ACC112 (cell line): ENCODE data around the gene PHC3.

Source experiments
- H2AFZ ChIP-seq: fragments of 200-600 bp; sonication (generic); one replicate; pipeline ENCODE4 v1.6.0; 2017; ENCODE audit warnings: antibody characterized with exemption, low read length; ENCODE audit not compliant: unreplicated experiment
- H3K27ac ChIP-seq: fragments of 200-600 bp; sonication (generic); 2 replicates; pipeline ENCODE4 v1.5.1; 2014; ENCODE audit warnings: low read depth, mild to moderate bottlenecking, antibody characterized with exemption, low read length, moderate library complexity
- H3K27me3 ChIP-seq: fragments of 200-600 bp; sonication (generic); 2 replicates; pipeline ENCODE4 v1.6.1; 2014; ENCODE audit warnings: mild to moderate bottlenecking, antibody characterized with exemption, low read length, moderate library complexity, mixed read lengths; ENCODE audit not compliant: insufficient read depth
- H3K36me3 ChIP-seq: fragments of 200-600 bp; sonication (generic); 2 replicates; pipeline ENCODE4 v1.6.1; 2016; ENCODE audit warnings: mild to moderate bottlenecking, antibody characterized with exemption, low read length, moderate library complexity, mixed read lengths; ENCODE audit not compliant: insufficient read depth
- H3K4me1 ChIP-seq: fragments of 200-600 bp; sonication (generic); one replicate; pipeline ENCODE4 v1.6.1; 2016; ENCODE audit warnings: low read length, mixed read lengths; ENCODE audit not compliant: insufficient read depth, unreplicated experiment, control insufficient read depth
- H3K4me3 ChIP-seq: fragments of 200-600 bp; sonication (generic); 2 replicates; pipeline ENCODE4 v1.5.1; 2014; ENCODE audit warnings: mild to moderate bottlenecking, low read depth, low read length
- H3K79me2 ChIP-seq: fragments of 200-600 bp; sonication (generic); one replicate; pipeline ENCODE4 v1.6.0; 2016; ENCODE audit warnings: low read length; ENCODE audit not compliant: control insufficient read depth, unreplicated experiment, insufficient read depth

The PHC3 gene

DNA sequence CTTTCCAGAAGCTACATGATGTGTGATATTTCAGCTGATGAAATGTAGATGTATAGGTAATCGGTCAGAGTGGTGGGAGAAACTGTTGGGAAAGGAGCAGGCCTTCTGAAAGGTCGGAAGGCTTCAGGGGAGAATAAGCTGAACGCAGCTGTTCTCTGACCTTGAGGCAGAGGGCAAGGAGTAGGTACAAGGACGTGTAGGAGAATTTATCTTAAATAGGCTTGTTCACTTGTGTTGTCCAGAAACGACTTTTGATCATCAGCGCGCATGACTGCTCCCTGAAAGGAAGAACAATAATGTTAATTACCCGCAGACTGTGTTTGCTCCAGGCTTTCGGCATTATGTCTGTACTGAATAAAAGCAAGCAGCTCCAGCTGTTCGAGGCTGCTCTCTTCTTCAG is 104.2 kb downstream of the PHC3 start:
- Histone ChIP-seq H3K36me3 (0 out of 2 replicates have a peak, but pooled peaks cover 6% of the 10 kb centered on the region), H3K79me2 (no peaks in the 10 kb centered on the region), H3K4me3 (no peak overlapping the region), H3K27me3 (no peaks in the 10 kb centered on the region), H2AFZ (no peak overlapping the region), H3K4me1 (no peaks in the 10 kb centered on the region), H3K27ac (no peak overlapping the region)

GRCh38 chr3:170076715-170077238 is 104.8 kb downstream of the PHC3 start:
- Histone ChIP-seq H3K4me1 (no peaks in the 10 kb centered on the region), H2AFZ (no peak overlapping the region)

DNA sequence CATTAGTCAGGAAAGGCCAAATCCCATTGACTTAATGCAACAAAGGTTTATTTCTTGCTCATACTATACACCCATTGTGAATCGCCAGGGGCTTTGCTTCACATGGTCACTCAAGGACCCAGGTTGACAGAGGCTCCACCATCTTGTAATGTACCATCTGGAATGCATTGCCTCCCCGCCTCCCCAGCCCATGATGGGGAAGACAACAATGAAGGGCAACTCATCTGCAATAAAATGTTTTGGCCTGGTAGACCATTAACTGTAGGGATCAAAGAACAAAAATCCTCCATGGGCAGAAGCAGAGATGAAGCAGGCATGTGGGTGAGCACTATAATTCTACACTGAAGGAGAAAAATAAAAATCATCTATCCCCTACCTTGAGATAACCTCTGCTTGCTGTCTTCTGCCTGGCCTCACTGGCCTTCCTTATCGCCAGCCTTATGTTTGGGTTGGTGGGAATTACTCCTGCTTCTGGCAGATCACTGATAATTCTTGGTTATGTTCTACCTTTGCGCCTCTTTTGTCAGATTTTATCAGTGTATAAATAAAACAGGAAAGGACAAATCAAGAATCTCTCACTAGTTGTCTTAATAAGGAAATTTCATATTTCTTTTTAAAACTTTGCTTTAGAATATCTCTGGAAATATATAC is 106.0 kb downstream of the PHC3 start:
- H3K27ac ChIP-seq = no peak overlapping the region
- H3K36me3 ChIP-seq = no peaks in the 10 kb centered on the region
- no peak overlapping the region for H3K4me3 ChIP-seq
- no peaks in the 10 kb centered on the region for H3K27me3 ChIP-seq
- no peaks in the 10 kb centered on the region for H3K79me2 ChIP-seq
- no peak overlapping the region for H2AFZ ChIP-seq
- H3K4me1 ChIP-seq = no peaks in the 10 kb centered on the region

More at GRCh38 chr3:170076715-170077238, 104.8 kb downstream of the PHC3 start:
- H3K4me3 ChIP-seq = no peak overlapping the region
- 0 out of 2 replicates have a peak, but pooled peaks cover under 1% of the 10 kb centered on the region for H3K36me3 ChIP-seq
- H3K27ac ChIP-seq = no peak overlapping the region
- no peaks in the 10 kb centered on the region for H3K27me3 ChIP-seq
- no peaks in the 10 kb centered on the region for H3K79me2 ChIP-seq

DNA sequence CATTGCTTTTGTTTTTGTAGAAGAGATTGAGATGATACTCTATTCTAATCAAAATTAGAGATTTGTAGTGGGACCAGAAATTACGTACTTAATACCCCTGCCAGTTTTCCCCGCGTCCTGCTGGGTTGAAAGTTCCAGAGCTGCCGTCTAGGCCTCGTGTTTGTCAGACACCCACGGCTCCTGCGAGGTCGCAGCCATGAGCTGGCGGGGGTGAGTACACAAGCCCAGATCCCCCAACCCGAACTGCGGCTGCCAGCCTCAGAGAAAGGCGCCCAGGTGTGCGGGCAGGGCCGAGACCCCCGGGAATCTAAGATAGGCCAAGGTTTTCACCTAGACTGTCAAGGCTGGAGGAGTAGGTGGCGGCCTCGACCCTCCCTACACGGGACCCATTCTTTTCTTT is 117.4 kb downstream of the PHC3 start:
- H3K27me3 ChIP-seq = no peaks in the 10 kb centered on the region
- no peaks in the 10 kb centered on the region for H3K79me2 ChIP-seq
- H2AFZ ChIP-seq = no peak overlapping the region
- no peak overlapping the region for H3K27ac ChIP-seq
- no peak overlapping the region for H3K4me3 ChIP-seq
- no peaks in the 10 kb centered on the region for H3K36me3 ChIP-seq
- no peaks in the 10 kb centered on the region for H3K4me1 ChIP-seq

GRCh38 chr3:170063691-170064090 is 117.8 kb downstream of the PHC3 start:
- Histone ChIP-seq H3K36me3 (no peaks in the 10 kb centered on the region), H3K27me3 (no peaks in the 10 kb centered on the region), H3K4me3 (no peak overlapping the region), H3K27ac (no peak overlapping the region), H3K79me2 (no peaks in the 10 kb centered on the region), H3K4me1 (no peaks in the 10 kb centered on the region), H2AFZ (no peak overlapping the region)

DNA sequence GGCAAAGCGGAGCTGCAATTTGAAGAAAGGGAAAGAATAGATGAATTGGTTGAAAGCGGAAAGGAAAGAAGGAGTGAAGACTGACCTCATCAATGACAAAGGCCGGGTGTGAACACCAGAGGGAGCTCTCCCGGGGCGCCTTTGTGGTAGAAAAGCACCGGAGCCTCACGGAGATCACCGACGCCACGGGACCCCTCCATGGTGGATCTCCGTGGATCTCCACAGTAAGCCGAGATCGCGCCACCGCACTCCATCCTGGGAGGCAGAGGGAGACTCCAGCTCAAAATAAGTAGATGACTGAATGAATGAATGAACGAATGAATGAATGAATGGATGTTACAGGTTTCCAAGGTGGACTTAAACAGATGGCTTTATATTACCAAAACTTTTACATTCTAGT is 118.8 kb downstream of the PHC3 start:
- Histone ChIP-seq H3K4me3 (no peak overlapping the region), H3K27ac (no peak overlapping the region), H2AFZ (no peak overlapping the region), H3K4me1 (no peaks in the 10 kb centered on the region), H3K27me3 (no peaks in the 10 kb centered on the region), H3K79me2 (no peaks in the 10 kb centered on the region), H3K36me3 (no peaks in the 10 kb centered on the region)

DNA sequence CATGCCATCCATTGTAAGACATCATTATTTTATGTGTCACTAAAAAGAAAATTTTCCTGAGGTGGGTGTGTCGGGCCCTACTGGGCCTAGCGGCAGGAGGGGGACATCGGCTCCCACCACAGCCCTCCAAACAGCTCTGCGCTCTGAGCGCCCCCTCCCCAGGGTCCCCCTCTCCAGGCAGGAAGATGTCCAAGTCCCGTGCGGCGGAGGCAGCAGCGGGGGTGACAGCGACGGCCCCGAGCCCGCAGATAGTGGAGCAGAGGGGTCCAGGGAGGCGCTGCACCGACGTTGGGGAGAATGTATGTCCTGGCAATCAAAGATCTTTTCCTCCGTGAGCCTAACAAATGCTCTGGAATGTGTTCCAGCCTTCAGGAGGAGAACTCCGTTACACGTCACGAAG is 119.5 kb downstream of the PHC3 start:
- H3K4me1 ChIP-seq = no peaks in the 10 kb centered on the region
- no peaks in the 10 kb centered on the region for H3K79me2 ChIP-seq
- H2AFZ ChIP-seq = no peak overlapping the region
- H3K27ac ChIP-seq = no peak overlapping the region
- H3K4me3 ChIP-seq = no peak overlapping the region
- no peaks in the 10 kb centered on the region for H3K27me3 ChIP-seq
- no peaks in the 10 kb centered on the region for H3K36me3 ChIP-seq

GRCh38 chr3:170059447-170059846 is 122.1 kb downstream of the PHC3 start:
- Histone ChIP-seq H3K27ac (no peak overlapping the region), H2AFZ (no peak overlapping the region), H3K27me3 (no peaks in the 10 kb centered on the region), H3K36me3 (no peaks in the 10 kb centered on the region), H3K4me3 (no peak overlapping the region), H3K79me2 (no peaks in the 10 kb centered on the region), H3K4me1 (no peaks in the 10 kb centered on the region)

- no peaks in the 10 kb centered on the region for H3K79me2 ChIP-seq
- no peak overlapping the region for H2AFZ ChIP-seq
- H3K4me1 ChIP-seq = no peaks in the 10 kb centered on the region
- H3K27ac ChIP-seq = no peak overlapping the region
- H3K36me3 ChIP-seq = no peaks in the 10 kb centered on the region
- no peak overlapping the region for H3K4me3 ChIP-seq
- H3K27me3 ChIP-seq = no peaks in the 10 kb centered on the region
Observed at GRCh38 chr3:170058127-170058526, 123.4 kb downstream of the PHC3 start.

- Histone ChIP-seq H3K27me3 (no peaks in the 10 kb centered on the region), H3K4me3 (no peak overlapping the region), H2AFZ (no peak overlapping the region), H3K4me1 (no peaks in the 10 kb centered on the region), H3K79me2 (no peaks in the 10 kb centered on the region), H3K27ac (no peak overlapping the region), H3K36me3 (no peaks in the 10 kb centered on the region)
Observed at GRCh38 chr3:170057550-170057949, 124.0 kb downstream of the PHC3 start.

- Histone ChIP-seq H3K36me3 (no peaks in the 10 kb centered on the region), H3K27ac (no peak overlapping the region), H3K4me1 (no peaks in the 10 kb centered on the region), H3K4me3 (no peak overlapping the region), H3K27me3 (no peaks in the 10 kb centered on the region), H2AFZ (no peak overlapping the region), H3K79me2 (no peaks in the 10 kb centered on the region)
Observed at GRCh38 chr3:170056710-170057454, 124.7 kb downstream of the PHC3 start.
